ENCODE data around the gene FLT1. TPM values are rescaled to one million over a fixed set of nuclear protein-coding genes. Genes with fewer than 3 reads are reported as not detected.

Gene FLT1
- polyA plus RNA-seq, 3 donors, result 48.6 to 60.4 (median 52.3) TPM

DNA sequence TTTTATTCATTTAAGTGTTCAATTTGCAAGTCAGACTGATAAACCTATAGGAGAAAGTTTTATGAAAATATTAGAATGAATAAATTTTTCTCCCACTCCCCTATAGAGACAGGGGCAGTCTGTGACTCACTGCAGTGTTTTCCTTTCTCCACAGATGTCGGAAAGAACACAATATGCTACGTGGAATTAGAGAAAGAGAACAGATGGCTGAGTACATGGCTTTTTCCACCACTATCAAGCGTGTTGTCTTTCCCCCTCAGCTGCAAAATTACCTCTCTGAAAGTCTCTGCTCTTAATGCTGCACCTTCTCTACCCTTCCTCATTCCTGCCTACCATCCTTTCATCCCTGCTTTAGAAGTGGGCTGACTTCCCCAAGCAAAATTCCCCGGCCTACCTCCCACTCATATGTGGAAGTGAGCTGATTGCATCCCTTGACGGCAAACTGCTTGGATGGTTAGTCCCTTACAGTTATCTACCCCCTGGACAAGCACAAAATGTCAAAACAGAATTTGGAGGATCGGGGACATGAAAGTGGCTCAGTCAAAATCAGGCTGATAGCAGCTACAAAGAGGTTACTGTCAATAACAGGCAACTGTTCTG is 30.0 kb downstream of the FLT1 start:
- DNase-seq (ENCODE audit: low read depth in 3 of 3, low spot score in 2 of 3), result no peak

DNA sequence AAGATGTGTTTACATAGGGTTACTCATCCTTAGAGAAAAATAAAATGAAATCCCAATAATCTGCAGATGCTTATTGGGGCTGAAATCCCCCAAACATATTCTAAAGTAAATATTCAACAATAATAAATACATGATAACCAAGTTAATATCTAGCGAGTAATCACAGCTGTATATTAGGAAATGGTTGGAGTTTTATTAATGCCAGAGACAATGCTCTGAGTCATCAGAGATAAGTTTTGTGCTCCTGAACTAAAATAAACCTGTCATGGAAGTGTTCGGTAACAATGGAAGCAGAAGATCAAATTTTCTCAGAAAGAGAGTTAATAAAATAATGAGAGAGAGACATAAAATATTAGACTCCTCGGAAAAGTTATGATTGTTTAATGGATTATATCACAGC is 31.4 kb downstream of the FLT1 start:
- no peak for DNase-seq (ENCODE audit: low read depth in 3 of 3, low spot score in 2 of 3)

DNA sequence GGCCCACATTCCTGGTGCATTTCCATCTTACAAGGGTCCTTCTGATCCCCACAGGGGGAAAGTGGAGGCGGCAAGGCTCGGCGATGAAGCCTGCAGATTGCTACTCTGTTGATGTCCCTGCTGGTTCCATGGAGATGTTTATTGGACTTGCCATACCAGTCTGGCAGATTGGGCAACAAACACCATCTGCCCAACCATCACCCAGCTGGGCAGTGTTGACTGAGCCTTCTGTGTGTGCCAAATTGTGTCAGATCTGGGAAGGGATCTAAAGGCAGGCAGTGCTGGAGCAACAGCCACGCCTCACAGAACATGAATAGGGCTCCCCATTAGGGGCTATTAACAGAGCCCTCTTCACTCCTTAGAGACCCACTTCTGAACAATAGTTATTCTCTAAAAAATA is 35.0 kb downstream of the FLT1 start:
- DNase-seq (ENCODE audit: low read depth in 3 of 3, low spot score in 2 of 3), result no peak

DNA sequence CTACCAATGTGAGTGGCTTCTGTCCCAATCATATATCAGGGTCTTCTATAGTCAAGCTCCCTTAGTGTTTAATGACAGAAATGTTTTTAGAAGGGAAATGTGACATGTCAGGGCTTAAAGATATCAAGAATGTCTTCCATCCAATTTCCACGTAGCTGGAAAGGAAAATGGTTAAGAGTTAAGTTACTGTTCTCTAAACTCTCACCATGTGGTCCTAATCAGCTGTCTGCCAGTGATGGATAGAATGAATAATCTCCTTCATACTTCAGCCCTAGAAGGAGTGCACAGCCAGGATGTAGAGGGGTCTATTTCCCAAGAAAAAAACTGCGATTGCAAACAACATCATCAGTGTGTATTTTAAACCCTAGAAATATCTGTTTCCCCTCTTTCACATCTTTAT is 36.3 kb downstream of the FLT1 start:
- no peak for DNase-seq (ENCODE audit: low read depth in 3 of 3, low spot score in 2 of 3)

DNA sequence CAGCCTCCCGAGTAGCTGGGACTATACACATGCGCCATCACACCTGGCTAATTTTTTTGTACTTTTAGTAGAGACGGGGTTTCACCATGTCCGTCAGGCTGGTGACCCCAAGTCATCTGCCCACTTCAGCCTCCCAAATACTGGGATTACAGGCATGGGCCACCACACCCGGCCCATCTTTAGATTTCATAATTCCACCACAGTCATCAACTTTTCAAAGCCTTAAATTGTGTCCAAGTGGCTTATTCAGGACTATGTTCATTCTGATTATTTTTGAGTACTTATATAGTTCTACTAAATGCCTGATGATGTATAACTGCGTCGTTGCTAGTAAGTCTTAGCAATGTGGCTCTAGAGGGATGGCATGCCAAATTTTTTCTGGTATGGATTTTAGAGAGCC is 36.9 kb downstream of the FLT1 start:
- DNase-seq (ENCODE audit: low read depth in 3 of 3, low spot score in 2 of 3), result no peak

DNA sequence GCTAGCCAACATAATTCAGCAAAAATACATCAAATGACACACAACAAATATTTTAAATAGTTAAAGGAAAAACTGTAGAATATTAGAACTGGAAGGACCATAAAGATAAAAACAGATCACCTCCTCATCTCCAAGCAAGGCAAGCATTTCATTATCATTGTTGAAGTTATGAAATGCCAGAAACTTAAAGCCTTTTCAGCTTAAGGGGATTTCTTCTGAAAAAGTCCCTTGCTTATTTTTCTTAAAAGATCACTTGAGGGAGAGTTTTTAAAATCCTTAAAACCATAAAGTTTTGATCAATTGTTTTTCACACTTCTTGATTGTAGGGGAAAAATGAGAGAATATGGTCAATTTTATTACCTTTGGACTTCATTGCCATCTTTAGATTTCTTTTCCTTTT is 37.4 kb downstream of the FLT1 start:
- no peak for DNase-seq (ENCODE audit: low read depth in 3 of 3, low spot score in 2 of 3)

DNA sequence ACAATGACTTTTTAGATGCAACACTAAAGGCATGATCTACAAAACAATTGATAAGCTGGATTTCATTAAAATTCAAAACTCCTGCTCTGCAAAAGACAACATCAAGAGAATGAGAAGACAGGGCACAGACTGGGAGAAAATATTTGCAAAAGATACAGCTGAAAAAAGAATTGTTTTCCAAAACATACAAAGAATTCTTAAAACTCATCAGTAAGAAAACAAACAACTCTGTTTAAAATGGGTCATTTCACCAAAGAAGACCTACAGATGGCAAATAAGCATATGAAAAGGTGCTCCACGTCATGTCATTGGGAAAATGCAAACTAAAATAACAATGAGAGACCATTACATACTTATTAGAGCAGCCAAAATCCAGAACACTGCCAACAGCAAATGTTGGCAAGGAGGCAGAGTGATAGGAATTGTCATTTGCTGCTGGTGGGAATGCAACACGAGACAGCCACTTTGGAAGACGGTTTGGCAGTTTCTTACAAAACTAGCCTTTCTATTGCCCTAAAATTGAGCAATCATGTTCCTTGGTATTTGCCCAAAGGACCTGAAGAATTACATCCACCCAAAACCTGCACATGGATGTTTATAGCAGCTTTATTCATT is 39.2 kb downstream of the FLT1 start:
- no peak for DNase-seq (ENCODE audit: low read depth in 3 of 3, low spot score in 2 of 3)

DNA sequence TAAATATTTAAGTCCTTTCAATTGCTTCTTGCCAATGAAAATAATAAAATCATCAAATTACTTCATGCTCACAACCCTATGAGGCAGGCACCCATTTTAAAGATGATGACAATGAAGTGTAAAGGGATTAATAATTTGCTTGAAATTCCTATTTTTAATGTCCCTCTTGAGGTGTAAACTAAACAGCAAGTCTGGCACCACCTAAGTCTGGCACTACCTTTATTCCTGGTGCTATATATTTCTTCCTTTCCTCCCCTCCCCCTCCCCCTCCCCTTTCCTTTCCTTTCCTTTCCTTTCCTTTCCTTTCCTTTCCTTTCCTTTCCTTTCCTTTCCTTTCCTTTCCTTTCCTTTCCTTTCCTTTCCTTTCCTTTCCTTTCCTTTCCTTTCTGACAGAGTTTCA is 42.2 kb downstream of the FLT1 start:
- no peak for DNase-seq (ENCODE audit: low read depth in 3 of 3, low spot score in 2 of 3)

DNA sequence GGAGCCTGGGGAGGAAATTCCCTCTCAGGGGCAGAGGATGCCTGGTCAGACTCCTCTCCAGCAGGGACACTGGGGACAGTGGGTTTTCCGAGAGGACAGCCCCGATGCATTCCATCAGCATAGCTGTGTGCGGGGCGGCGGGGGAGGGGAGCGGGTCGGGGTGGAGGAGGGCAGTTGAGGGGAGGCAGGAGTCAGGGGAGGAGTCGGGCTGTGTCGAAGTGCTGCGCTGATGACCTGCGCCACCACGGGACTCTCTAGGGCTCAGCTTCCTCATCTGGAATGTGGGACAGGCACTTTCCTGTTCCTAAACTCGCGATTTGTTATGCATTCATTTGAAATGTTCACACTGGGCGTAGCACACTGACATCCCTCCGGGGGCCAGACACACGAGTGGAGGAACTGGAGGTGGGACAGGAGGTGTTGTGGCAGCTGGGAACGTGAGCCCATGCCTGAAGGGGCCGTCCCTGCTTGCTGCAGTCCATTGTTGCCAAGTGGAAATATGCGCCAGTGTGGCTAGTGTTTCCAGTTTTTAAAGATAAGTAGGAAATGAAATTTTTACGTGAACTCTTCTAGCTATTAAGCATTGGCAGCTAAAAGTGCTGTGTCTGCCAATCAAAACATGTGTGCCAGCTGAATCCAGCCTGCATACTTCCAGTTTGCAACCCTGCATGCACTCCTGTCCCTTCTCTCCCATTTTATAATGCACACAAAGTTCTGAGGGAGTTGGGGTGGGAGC is 43.3 kb downstream of the FLT1 start:
- no peak for DNase-seq (ENCODE audit: low read depth in 3 of 3, low spot score in 2 of 3)

DNA sequence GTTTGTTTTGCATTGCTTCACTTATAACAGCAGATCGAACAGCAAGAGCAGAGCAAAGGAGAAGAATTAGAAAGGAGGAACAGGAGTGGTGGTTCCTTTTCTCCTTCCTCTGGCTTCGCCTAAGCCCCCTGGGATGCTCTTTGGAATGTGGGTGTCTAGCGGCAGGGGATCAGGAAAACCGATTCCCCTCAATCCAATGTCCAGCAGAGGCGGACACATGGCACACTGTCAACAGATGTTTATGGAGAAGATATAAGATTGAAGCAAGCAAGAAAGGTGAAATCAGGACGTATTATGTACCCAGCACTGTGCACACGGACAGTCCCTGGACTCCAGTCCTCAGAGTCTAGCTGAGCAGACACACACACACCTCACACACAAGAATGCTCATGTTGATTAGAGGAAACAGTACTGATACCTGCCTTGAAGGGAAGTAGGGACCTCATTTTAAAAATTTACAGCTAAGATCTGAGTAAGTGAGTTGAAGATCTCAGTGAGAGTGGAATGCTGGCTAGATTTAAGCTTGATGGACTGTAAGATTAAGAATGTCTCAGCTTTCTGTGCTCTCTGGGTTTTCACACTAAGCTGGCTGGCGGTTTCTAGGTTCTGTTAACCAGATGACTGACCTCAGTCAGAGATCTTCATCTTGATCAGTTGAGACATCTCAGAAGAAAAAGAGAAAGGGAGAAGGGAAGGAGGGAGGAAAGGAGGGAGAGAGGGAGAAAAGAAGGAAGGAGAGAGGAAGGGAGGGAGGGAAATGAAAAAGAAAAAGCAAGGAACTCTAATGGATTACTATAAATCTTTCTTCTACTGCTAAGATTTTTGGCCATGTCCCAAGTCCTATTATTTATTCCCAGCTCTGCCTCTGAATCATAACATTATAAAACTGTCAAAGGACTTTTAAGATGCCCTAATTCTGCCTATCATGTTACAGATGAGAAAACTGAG is 44.8 kb downstream of the FLT1 start:
- DNase-seq (ENCODE audit: low read depth in 3 of 3, low spot score in 2 of 3), result no peak

DNA sequence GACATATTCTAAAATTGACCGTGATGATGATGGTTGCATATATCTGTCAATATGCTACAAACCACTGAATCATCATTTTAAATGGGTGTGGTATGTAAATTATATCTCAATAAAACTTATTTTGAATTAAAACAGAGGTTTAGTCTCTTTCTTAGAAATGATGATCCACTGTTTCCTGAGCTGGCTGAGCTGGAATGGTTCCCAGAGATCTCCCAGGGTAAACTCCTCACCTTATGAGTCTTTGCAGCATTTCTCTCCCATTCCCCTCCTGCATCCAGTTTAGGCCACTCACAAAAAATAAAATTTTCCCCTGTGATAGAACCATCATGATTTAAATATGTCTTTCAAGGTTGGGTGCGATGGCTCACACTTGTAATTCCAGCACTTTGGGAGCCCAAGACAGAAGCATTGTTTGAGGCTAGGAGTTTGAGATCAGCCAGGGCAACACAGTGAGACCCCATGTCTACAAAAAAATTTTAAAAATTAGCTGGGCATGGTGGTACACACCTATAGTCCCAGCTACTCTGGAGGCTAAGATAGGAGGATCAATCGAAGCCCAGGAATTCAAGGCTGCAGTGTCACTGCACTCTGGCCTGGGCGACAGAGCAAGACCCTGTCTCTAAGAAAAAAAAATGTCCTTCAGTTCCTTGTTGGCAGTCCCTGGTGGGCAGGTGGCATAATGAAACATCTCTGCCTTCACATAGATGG is 46.1 kb downstream of the FLT1 start:
- DNase-seq (ENCODE audit: low read depth in 3 of 3, low spot score in 2 of 3), result no peak

DNA sequence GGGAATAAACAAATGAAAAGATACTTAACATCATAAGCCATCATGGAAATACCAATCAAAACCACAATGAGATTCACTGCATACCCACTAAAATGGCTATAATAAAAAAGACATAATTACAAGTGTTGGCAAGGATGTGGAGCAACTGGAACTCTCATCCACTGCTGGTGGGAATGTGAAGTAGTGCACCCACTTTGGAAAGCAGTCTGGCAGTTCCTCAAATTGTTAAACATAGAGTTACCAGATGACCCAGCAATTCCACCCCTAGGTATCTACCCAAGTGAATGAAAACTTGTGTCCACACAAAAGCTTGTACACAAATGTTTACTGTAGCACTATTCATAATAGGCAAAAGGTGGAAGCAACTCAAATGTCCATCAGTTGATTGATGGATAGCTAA is 46.9 kb downstream of the FLT1 start:
- no peak for DNase-seq (ENCODE audit: low read depth in 3 of 3, low spot score in 2 of 3)

DNA sequence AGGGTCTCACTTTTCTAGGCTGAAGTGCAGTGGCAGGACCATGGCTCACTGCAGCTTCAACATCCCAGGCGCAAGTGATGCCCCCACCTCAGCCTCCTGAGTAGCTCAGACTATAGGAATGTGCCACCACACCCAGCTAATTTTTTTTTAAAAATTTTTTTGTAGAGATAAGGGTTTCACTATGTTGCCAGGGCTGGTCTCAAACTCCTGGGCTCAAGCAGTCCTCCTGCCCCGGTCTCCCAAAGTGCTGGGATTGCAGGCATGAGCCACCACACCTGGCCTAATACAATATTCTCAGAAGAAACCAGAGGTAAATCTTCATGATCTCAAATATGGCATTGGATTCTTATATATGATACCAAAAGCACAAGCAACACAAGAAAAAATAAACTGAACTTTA is 47.7 kb downstream of the FLT1 start:
- DNase-seq (ENCODE audit: low read depth in 3 of 3, low spot score in 2 of 3), result no peak

DNA sequence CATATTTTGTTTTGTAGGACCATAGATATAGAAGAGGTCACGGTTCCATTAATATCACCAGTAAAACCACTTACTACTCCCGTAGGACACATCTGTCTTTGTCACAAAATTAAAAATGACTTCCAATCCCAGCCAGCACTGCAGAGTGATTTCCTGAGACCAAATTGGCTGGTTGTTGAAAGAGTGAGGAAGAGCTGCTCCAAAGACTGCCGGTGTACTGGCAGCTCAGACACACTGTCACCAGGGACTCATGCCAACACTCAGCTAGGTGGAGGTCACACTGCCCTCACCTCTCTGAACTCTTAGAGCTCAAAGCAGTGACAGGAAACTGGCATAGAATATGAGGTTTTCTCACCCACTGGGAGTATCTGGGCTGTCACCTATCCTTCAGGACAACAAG is 52.1 kb downstream of the FLT1 start:
- DNase-seq (ENCODE audit: low read depth in 3 of 3, low spot score in 2 of 3), result no peak

DNA sequence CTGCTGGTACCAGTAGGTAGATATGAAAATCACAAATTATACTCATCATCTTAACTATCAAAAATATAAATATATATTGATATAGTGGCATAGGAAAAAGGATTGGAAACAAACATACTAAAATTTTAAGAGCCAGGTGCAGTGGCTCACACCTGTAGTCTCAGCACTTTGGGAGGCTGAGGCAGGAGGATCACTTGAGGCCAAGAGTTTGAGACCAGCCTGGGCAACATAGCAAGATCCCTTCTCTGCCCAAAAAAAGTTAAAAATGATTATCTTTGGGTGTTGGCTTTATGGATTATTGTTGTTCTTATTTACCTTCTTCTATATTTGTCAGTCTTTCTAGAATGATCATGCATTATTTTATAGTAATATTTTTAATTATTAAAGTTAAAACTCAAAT is 53.4 kb downstream of the FLT1 start:
- DNase-seq (ENCODE audit: low read depth in 3 of 3, low spot score in 2 of 3), result no peak

DNA sequence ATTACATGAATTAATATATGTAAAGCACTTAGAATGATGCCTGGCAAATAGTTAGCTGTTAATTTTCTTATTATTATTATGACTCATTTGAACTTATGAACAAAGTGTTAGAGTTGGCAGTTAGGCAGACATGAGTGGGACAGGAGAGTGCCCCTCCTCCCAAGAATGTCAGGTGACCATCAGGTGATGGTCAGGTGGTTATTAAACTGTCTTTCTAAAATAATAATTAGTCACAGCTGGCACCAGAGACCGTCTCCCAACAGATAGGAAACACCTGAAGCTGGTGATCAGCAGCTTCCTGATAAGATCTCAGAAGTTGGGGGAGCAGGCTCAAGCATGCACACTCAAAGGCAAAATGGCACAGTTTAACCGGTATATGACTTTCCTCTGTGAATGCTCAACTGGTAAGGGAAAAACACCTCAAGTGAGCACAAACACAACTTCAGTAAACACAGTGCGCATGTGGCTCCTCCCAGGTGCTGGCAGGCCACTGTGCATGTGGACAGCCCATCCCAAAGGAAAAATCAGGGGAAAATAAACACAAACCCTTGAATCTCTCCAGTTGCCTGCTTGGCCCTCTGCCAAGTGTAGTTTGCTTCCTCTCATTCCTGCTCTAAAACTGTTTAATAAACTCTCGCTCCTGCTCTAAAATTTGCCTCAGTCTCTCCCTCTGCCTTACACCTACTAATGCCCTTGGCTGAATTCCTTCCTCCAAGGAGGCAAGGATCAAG is 54.0 kb downstream of the FLT1 start:
- no peak for DNase-seq (ENCODE audit: low read depth in 3 of 3, low spot score in 2 of 3)

DNA sequence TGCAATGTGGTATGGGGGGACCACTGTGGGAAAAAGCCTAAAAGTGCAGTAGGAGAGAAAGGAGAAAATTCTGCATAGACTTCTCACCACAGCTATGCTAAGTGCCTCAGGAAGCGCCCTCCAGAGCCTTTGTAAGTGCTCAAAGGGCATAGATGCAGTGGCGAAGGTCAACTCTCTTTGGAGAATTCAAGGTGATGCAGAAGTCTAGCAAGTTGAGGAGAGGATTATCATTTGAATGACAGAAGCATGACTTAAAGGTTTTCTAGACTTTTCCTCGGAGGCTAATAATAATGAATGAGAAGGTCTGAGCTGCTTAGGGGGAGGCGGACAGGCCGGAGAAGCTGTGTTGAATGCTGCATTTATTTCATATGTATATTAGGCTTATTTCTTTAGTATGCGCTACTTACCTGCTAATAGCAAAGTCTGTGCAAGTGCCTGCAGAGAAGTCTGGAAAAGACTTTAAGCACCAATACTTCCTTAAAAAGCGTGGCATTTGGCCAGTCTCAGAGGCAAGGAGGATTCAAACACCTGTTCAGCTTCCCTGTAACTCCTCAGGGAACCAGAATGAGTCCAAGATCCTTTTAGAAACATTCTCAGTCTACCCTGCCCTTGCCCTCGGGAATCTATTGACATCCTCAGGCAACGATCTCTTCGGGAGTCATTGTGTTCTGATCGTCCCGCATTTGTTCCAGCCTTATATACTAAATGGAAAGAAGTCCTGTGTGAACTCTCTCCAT is 56.2 kb downstream of the FLT1 start:
- DNase-seq (ENCODE audit: low read depth in 3 of 3, low spot score in 2 of 3), result no peak

DNA sequence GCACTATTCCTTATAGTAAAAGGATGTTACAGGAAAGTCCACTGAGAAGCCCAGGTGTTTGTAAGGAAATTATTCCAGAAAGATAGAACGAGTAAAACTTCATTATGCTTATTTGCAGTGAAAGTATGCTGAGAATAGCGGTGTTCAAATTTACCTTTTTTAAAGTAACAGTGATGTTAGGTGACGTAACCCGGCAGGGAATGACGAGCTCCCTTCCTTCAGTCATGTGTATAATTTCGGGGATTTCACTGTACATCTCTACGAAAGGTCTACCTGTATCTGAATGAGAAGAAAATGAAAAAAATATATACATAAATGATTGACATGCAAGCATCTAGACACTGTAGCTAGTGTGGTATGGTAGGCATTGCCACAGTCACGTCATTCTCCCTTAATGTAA is 56.9 kb downstream of the FLT1 start:
- DNase-seq (ENCODE audit: low read depth in 3 of 3, low spot score in 2 of 3), result no peak

DNA sequence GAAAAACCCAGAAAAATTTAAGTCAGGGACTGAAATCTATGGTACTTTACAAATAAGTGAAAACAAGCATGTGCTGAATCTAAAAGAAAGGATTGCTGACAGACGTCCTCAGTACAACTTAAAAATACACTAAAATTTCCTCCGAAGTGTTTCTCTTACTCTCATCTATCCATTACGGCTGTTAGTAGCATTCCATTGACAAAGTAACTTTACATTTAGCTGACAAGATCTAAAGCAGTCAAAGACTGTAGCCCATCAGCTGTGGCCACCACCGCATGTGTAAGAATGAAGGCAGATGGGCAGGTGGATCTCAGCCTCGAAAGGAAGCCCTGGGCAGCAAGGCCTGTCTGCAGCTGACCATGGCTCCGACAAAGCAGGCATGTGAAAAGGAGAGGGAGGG is 59.0 kb downstream of the FLT1 start:
- DNase-seq (ENCODE audit: low read depth in 3 of 3, low spot score in 2 of 3), result no peak

All from right renal cortex interstitium (tissue), 3 donors.